Adrenal gland (tissue), 12 donors: Measurements from ENCODE around the gene IFNL4. TPM values are rescaled to one million over a fixed set of nuclear protein-coding genes. Genes with fewer than 3 reads are reported as not detected.

Source experiments
- DNase-seq, 7 donors: peaks; one replicate each; pipeline ENCODE4 v3.0.0-alpha.2; 2019 to 2020
- H3K27ac ChIP-seq, 5 donors: fragments of 200-600 bp; sonication (generic) in 4 of 5; 1 replicate in 3 of 5; 2 replicates in 2 of 5; pipeline versions ENCODE4 v1.5.1 to v1.8.0; 2016 to 2020; ENCODE audit warnings: mild to moderate bottlenecking in 1 of 5
- H3K27me3 ChIP-seq: fragments of 200-600 bp; 2 replicates; pipeline ENCODE4 v1.8.0; 2021
- H3K36me3 ChIP-seq, 2 donors: fragments of 200-600 bp; replicated peaks in 1 of 2; 1 replicate in 1 of 2; 2 replicates in 1 of 2; pipeline versions ENCODE4 v1.5.1 to v1.8.0; 2018 to 2022
- H3K4me1 ChIP-seq, 2 donors: fragments of 200-600 bp; replicated peaks in 1 of 2; 1 replicate in 1 of 2; 2 replicates in 1 of 2; pipeline versions ENCODE4 v1.5.1 to v1.8.0; 2018 to 2021
- H3K4me3 ChIP-seq, 4 donors: fragments of 200-600 bp; sonication (generic) in 3 of 4; one replicate each; pipeline ENCODE4 v1.5.1; 2016 to 2018
- H3K9me3 ChIP-seq, 3 donors: fragments of 200-600 bp; sonication (generic) in 1 of 3; replicated peaks in 1 of 3; 1 replicate in 2 of 3; 2 replicates in 1 of 3; pipeline versions ENCODE4 v1.5.1 to v1.8.0; 2016 to 2021
- CTCF ChIP-seq, 6 experiments: fragments of 450-650 bp in 4 of 6; fragments of 200-600 bp in 2 of 6; sonication (generic) in 1 of 6; IDR thresholded peaks; 1 replicate in 5 of 6; 2 replicates in 1 of 6; pipeline versions ENCODE4 v1.5.1 to v1.8.0; 2016 to 2021; ENCODE audit warnings: antibody characterized with exemption in 6 of 6, mild to moderate bottlenecking in 2 of 6, moderate library complexity in 1 of 6
- POLR2A ChIP-seq, 2 donors: fragments of 450-650 bp; IDR thresholded peaks; one replicate each; pipeline ENCODE4 v1.6.1; 2017; ENCODE audit warnings: antibody characterized with exemption in 2 of 2, mild to moderate bottlenecking in 2 of 2, moderate library complexity in 1 of 2
- WGBS, 4 donors: extraction: QIAGEN DNeasy Blood & Tissue Kit in 2 of 4; methylation state at CpG; one replicate each; pipeline versions ENCODE4 v1.1.5 to v1.1.7; 2013 to 2017; 5-methylcytosine and 5-hydroxymethylcytosine counted together
- intact Hi-C, 2 donors: fragments of 100-400 bp; cut with DNase I; formaldehyde crosslinking; loops; one replicate each; pipeline versions ENCODE4 v1.14.1 to v1.15.0; 2022 to 2023
- polyA plus RNA-seq, 3 donors: library from polyadenylated mRNA; stranded (reverse); fragments of 200-250 nt in 2 of 3; fragments of 350-450 nt in 1 of 3; fragmentation: Illumina TruSeq in 1 of 3; extraction: RNeasy Lipid Tissue Mini Kit (QIAGEN cat#74804) in 1 of 3; gene quantifications; one replicate each; pipeline ENCODE4 v1.2.3, GENCODE V29; 2013 to 2014
- total RNA-seq, 9 donors: library from RNA; depleted of rRNA in 4 of 9; stranded (reverse); fragments of >200 nt in 4 of 9; fragments of 120-200 nt in 1 of 9; fragmentation: NEBNext Ultra II Directional in 1 of 9; extraction: Animal tissue kit (Norgen Biotek cat#: 25700) in 1 of 9; gene quantifications; one replicate each; pipeline versions ENCODE4 v1.1.0 to v1.2.4, GENCODE V29; 2013 to 2023
- donor health status: healthy with polysubstance abuse.
- donor health status: Bipolar disorder and iron deficiency.
- donor health status: DM: yes; HTN: yes; CAD: no.
- donor health status: DM: no; HTN: no; CAD: no.
- donor health status: DM: no; HTN: no; CAD: no.
- donor health status: DM: yes; HTN: yes; CAD: no.

The IFNL4 gene
- total and polyA plus RNA-seq, 12 donors, result not detected

- Histone ChIP-seq H3K4me3 (no peak overlapping the region), H3K4me1 (no peaks in the 10 kb centered on the region), H3K27me3 (peaks cover 30% of the 10 kb centered on the region), H3K27ac (no peak overlapping the region), H3K36me3 (no peaks in the 10 kb centered on the region), H3K9me3 (no peaks in the 10 kb centered on the region)
- TF ChIP-seq CTCF (IDR thresholded peaks at IDR 0.05) (no peak), POLR2A (IDR thresholded peaks at IDR 0.05) (no peak)
- WGBS, 4 donors, result 79 to 93% (median 86%) methylated on average over 3 of the region's 3 CpGs
- no peak for DNase-seq
- intact Hi-C loops, result loop anchor here in 1 of 2 donors (10.0 kb wide), 1 partner anchor 124 kb away; the partner anchor contains the start of gene LRFN1
Observed at GRCh38 chr19:39200803-39201115, 47.9 kb downstream of the IFNL4 start.

GRCh38 chr19:39200066-39200802, 48.4 kb downstream of the IFNL4 start:
- 61 to 80% (median 74%) methylated on average over 18 to 32 of the region's 32 CpGs for WGBS, 4 donors
- H3K9me3 ChIP-seq, result no peaks in the 10 kb centered on the region
- TF ChIP-seq CTCF (IDR thresholded peaks at IDR 0.05) (no peak), POLR2A (IDR thresholded peaks at IDR 0.05) (no peak)
- intact Hi-C loops, result loop anchor here in 1 of 2 donors (10.0 kb wide), 1 partner anchor 125 kb away; the partner anchor contains the start of gene LRFN1
- H3K4me3 ChIP-seq, result no peak overlapping the region
- H3K36me3 ChIP-seq, result no peaks in the 10 kb centered on the region
- H3K27ac ChIP-seq, result no peak overlapping the region
- peaks cover 30% of the 10 kb centered on the region for H3K27me3 ChIP-seq
- no peaks in the 10 kb centered on the region for H3K4me1 ChIP-seq
- peak in 1 of 7 donors; percentile 22 for DNase-seq

DNA sequence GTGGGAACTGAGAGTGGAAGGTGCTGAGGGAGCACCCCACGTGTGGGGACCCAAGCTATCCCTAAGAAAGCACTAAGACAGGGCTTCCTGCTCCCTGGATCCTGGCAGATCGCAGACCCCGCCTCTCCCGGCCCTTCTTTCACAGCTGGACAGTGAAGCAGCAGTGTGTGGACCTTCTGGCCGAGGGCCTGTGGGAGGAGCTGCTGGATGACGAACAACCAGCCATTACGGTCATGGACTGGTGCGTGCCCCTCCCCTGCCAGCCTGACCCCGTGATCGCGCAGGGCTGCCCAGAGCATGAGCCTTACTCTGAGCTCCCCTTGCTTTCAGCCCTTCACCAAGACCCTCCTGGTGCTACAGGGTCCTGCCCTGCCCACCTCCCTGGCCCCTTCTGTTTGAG, 49.6 kb downstream of the IFNL4 start:
- Histone ChIP-seq H3K27ac (no peak overlapping the region), H3K9me3 (no peaks in the 10 kb centered on the region), H3K36me3 (no peaks in the 10 kb centered on the region), H3K27me3 (peaks cover 32% of the 10 kb centered on the region), H3K4me3 (no peak overlapping the region), H3K4me1 (no peaks in the 10 kb centered on the region)
- 0 to 44% (median 27%) methylated on average over 3 to 11 of the region's 11 CpGs for WGBS, 4 donors
- TF ChIP-seq CTCF (IDR thresholded peaks at IDR 0.05) (no peak), POLR2A (IDR thresholded peaks at IDR 0.05) (no peak)
- DNase-seq, result peak; percentile 69 to 88 (median 80)
- intact Hi-C loops, result no loop called here

DNA sequence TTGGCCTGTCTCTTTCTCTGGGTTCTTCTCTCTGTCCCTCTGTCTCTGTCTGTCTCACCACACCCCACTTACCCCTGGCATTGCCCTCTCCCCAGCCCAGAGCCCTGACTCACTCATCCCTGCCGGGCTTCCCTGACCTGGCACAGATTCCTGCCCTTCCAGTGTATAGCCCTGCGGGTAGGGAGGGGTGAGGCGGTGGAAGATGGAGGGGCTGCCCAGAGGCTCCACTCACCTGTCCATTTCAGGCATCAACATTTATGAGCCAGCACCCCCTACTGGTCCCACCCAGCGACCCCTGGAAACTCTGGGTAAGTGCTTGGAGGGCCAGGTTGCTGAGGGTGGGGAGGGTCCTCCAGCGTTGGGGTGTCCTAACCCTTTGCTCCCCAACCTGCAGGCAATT, 50.8 kb downstream of the IFNL4 start:
- Histone ChIP-seq H3K27ac (no peak overlapping the region), H3K4me1 (no peaks in the 10 kb centered on the region), H3K9me3 (no peaks in the 10 kb centered on the region), H3K36me3 (no peaks in the 10 kb centered on the region), H3K4me3 (no peak overlapping the region), H3K27me3 (peaks cover 30% of the 10 kb centered on the region)
- no peak for TF ChIP-seq CTCF (IDR thresholded peaks at IDR 0.05)
- 40 to 70% (median 57%) methylated on average over 3 to 5 of the region's 5 CpGs for WGBS, 4 donors
- intact Hi-C loops, result no loop called here
- no peak for DNase-seq
